SK-N-MC (cell line): ENCODE results near the gene TEX44.

Source experiments
- DNase-seq: peaks from one replicate; pipeline ENCODE4 v3.0.0-alpha.2; 2011; ENCODE audit warnings: low read depth, low spot score
- H3K27ac ChIP-seq: fragments of 200-600 bp; sonication (generic); 2 replicates; pipeline ENCODE4 v1.5.1; 2016; ENCODE audit warnings: mixed run types
- H3K36me3 ChIP-seq: fragments of 200-600 bp; sonication (generic); 2 replicates; pipeline ENCODE4 v1.6.1; 2017; ENCODE audit warnings: antibody characterized with exemption, low read length, mixed read lengths; ENCODE audit not compliant: insufficient read depth
- H3K4me3 ChIP-seq: fragments of 200-600 bp; sonication (generic); 2 replicates; pipeline ENCODE4 v1.5.1; 2016
- H3K9ac ChIP-seq: fragments of 200-600 bp; sonication (generic); 2 replicates; pipeline ENCODE4 v1.8.0; 2017; ENCODE audit warnings: mixed run types, mixed read lengths; ENCODE audit not compliant: insufficient read length
- H3K9me3 ChIP-seq: fragments of 200-600 bp; sonication (generic); 2 replicates; pipeline ENCODE4 v1.6.1; 2017; ENCODE audit warnings: low read depth, mild to moderate bottlenecking, antibody characterized with exemption, low read length, moderate library complexity, mixed read lengths
- EZH2 ChIP-seq: fragments of 200-600 bp; sonication (generic); IDR thresholded peaks from one replicate; pipeline ENCODE4 v1.6.1; 2017; ENCODE audit warnings: antibody characterized with exemption
- FOXP2 ChIP-seq: optimal IDR thresholded peaks from 2 replicates; pipeline ENCODE3; 2011; ENCODE audit warnings: mild to moderate bottlenecking, moderate library complexity; ENCODE audit not compliant: insufficient read depth; ENCODE audit errors: extremely low read length, control extremely low read depth
- POLR2AphosphoS5 ChIP-seq: IDR thresholded peaks from 2 replicates; pipeline ENCODE4 v1.6.1; 2012; ENCODE audit warnings: mild to moderate bottlenecking, low read depth, low read length, borderline replicate concordance

Gene TEX44

GRCh38 chr2:231592636-231593145, at the start of gene TEX44:
TEX44 (plus strand) TSS chr2:231592864; CDS start chr2:231592952, 88 bp downstream.
- no peak within 1 kb of the TSS for H3K9ac ChIP-seq
- H3K4me3 ChIP-seq = no peak within 1 kb of the TSS
- no peaks in the 10 kb centered on the region for H3K9me3 ChIP-seq
- H3K36me3 ChIP-seq = no peaks in the 10 kb centered on the region
- no peak for DNase-seq
- no peak within 1 kb of the TSS for H3K27ac ChIP-seq
- TF ChIP-seq FOXP2 (no peak), EZH2 (no peak), POLR2AphosphoS5 (no peak)

- Histone ChIP-seq H3K27ac (no peak overlapping the region), H3K4me3 (no peak overlapping the region), H3K9ac (no peak overlapping the region), H3K9me3 (no peaks in the 10 kb centered on the region; the same call in 1 of the 2 replicates), H3K36me3 (no peaks in the 10 kb centered on the region)
- TF ChIP-seq POLR2AphosphoS5 = no peak
- TF ChIP-seq FOXP2 = no peak
- no peak for TF ChIP-seq EZH2
- no peak for DNase-seq
Observed at GRCh38 chr2:231545105-231545902, 47.4 kb upstream of the TEX44 start.

GRCh38 chr2:231546014-231546715, 46.5 kb upstream of the TEX44 start:
- no peak for DNase-seq
- no peak overlapping the region for H3K27ac ChIP-seq
- TF ChIP-seq FOXP2 (no peak), POLR2AphosphoS5 (no peak), EZH2 (no peak)
- H3K9me3 ChIP-seq = no peaks in the 10 kb centered on the region; the same call in 1 of the 2 replicates
- H3K9ac ChIP-seq = no peak overlapping the region
- no peaks in the 10 kb centered on the region for H3K36me3 ChIP-seq
- H3K4me3 ChIP-seq = no peak overlapping the region

- Histone ChIP-seq H3K4me3 (no peak overlapping the region), H3K36me3 (no peaks in the 10 kb centered on the region)
- DNase-seq = no peak
Observed at GRCh38 chr2:231547315-231548110, 45.2 kb upstream of the TEX44 start.

GRCh38 chr2:231548752-231549151, 43.9 kb upstream of the TEX44 start:
- no peak overlapping the region for H3K27ac ChIP-seq

More at GRCh38 chr2:231547315-231548110, 45.2 kb upstream of the TEX44 start:
- Histone ChIP-seq H3K9me3 (no peaks in the 10 kb centered on the region; the same call in 1 of the 2 replicates), H3K27ac (no peak overlapping the region), H3K9ac (no peak overlapping the region)
- TF ChIP-seq POLR2AphosphoS5 (no peak), EZH2 (no peak), FOXP2 (no peak)

GRCh38 chr2:231549446-231550239, 43.0 kb upstream of the TEX44 start:
- no peak for DNase-seq
- Histone ChIP-seq H3K27ac (no peak overlapping the region), H3K36me3 (no peaks in the 10 kb centered on the region), H3K9me3 (no peaks in the 10 kb centered on the region; the same call in 1 of the 2 replicates), H3K9ac (no peak overlapping the region), H3K4me3 (no peak overlapping the region)
- no peak for TF ChIP-seq EZH2
- TF ChIP-seq POLR2AphosphoS5 = no peak
- TF ChIP-seq FOXP2 = no peak

More at GRCh38 chr2:231548752-231549151, 43.9 kb upstream of the TEX44 start:
- H3K4me3 ChIP-seq = no peak overlapping the region
- no peak overlapping the region for H3K9ac ChIP-seq
- TF ChIP-seq POLR2AphosphoS5 (no peak), EZH2 (no peak)
- DNase-seq = no peak
- no peaks in the 10 kb centered on the region; the same call in 1 of the 2 replicates for H3K9me3 ChIP-seq
- no peaks in the 10 kb centered on the region for H3K36me3 ChIP-seq

- no peaks in the 10 kb centered on the region for H3K36me3 ChIP-seq
- TF ChIP-seq FOXP2 = no peak
- TF ChIP-seq EZH2 = no peak
- no peak for TF ChIP-seq POLR2AphosphoS5
- DNase-seq = no peak
- no peak overlapping the region for H3K4me3 ChIP-seq
- no peak overlapping the region for H3K27ac ChIP-seq
- H3K9me3 ChIP-seq = no peaks in the 10 kb centered on the region; the same call in 1 of the 2 replicates
- H3K9ac ChIP-seq = no peak overlapping the region
Observed at GRCh38 chr2:231552752-231553151, 39.9 kb upstream of the TEX44 start.
